ENCODE data around the gene TMEM208. TPM values are rescaled to one million over a fixed set of nuclear protein-coding genes. Genes with fewer than 3 reads are reported as not detected.

TMEM208 gene
- total and polyA plus RNA-seq, 2 of the 13 experiments (the other 11 are each of a cell fraction or from before 2014, with no cell fraction given): 58.8 to 72.9 TPM

- TF ChIP-seq ZNF281 (CRISPR knock-in tag; IDR thresholded peaks at IDR 0.05; ENCODE audit: borderline replicate concordance): peak; percentile 87; the same call in 1 of the 2 replicates
- TF ChIP-seq SKI (IDR thresholded peaks at IDR 0.05; ENCODE audit: partially characterized antibody): peak; percentile 34
- TF ChIP-seq ZNF607 (CRISPR knock-in tag; IDR thresholded peaks at IDR 0.05; ENCODE audit: borderline replicate concordance): peak; percentile 92
- TF ChIP-seq ZNF101 (CRISPR knock-in tag; IDR thresholded peaks at IDR 0.05; ENCODE audit: borderline replicate concordance, low read depth): no peak
- no peak for TF ChIP-seq ZNF660 (CRISPR knock-in tag; IDR thresholded peaks at IDR 0.05; ENCODE audit: borderline replicate concordance, low read depth)
- no peak for TF ChIP-seq ZNF138 (CRISPR knock-in tag; IDR thresholded peaks at IDR 0.05; ENCODE audit: low read depth)
- peak; percentile 89; the same call in 1 of the 2 replicates for TF ChIP-seq ZBTB49 (CRISPR knock-in tag; IDR thresholded peaks at IDR 0.05; ENCODE audit: borderline replicate concordance)
- TF ChIP-seq SPEN (CRISPR knock-in tag; IDR thresholded peaks at IDR 0.05; ENCODE audit: low read depth): peak; percentile 99
- peak; percentile 37; the same call in 1 of the 2 replicates for TF ChIP-seq GFI1 (CRISPR knock-in tag; IDR thresholded peaks at IDR 0.05; ENCODE audit: borderline replicate concordance)
- TF ChIP-seq MAFG (CRISPR knock-in tag; IDR thresholded peaks at IDR 0.05): no peak
- TF ChIP-seq ZNF616 (CRISPR knock-in tag; IDR thresholded peaks at IDR 0.05; ENCODE audit: low read depth): peak; percentile 95
- peak; percentile 48; the same call in 1 of the 2 replicates for TF ChIP-seq ZBTB14 (CRISPR knock-in tag; IDR thresholded peaks at IDR 0.05)
- no peak for TF ChIP-seq ZNF576 (CRISPR knock-in tag; IDR thresholded peaks at IDR 0.05)
Measured at GRCh38 chr16:67226804-67227566, at the start of gene TMEM208 (continued).

All from HepG2 (cell line).